HepG2 (cell line): ENCODE data around the gene NRG4. TPM values are rescaled to one million over a fixed set of nuclear protein-coding genes. Genes with fewer than 3 reads are reported as not detected.

ENCODE experiments used
- FOSL2 ChIP-seq: sonication (generic); formaldehyde crosslinking; IDR thresholded peaks from 2 replicates; pipeline ENCODE4 v1.4.0; 2020; ENCODE audit warnings: missing genetic modification reagents
- GLI4 ChIP-seq: sonication (generic); formaldehyde crosslinking; IDR thresholded peaks from 2 replicates; pipeline ENCODE4 v1.5.1; 2020; ENCODE audit warnings: missing genetic modification reagents, mild to moderate bottlenecking, moderate library complexity, borderline replicate concordance
- GLMP ChIP-seq: sonication (generic); formaldehyde crosslinking; IDR thresholded peaks from 2 replicates; pipeline ENCODE4 v1.9.0; 2021; ENCODE audit warnings: missing genetic modification reagents, mild to moderate bottlenecking, borderline replicate concordance
- HCFC1 ChIP-seq: fragments of 150-350 bp; IDR thresholded peaks from 2 replicates; pipeline ENCODE4 v1.6.1; 2014; ENCODE audit warnings: low read depth, low read length
- HDAC2 ChIP-seq: sonication (generic); formaldehyde crosslinking; IDR thresholded peaks from 2 replicates; pipeline ENCODE4 v1.4.0; 2020; ENCODE audit warnings: missing genetic modification reagents
- IRF1 ChIP-seq: sonication (generic); formaldehyde crosslinking; IDR thresholded peaks from 2 replicates; pipeline ENCODE4 v1.4.0; 2020; ENCODE audit warnings: low read depth, mild to moderate bottlenecking, missing genetic modification reagents
- MATR3 ChIP-seq: sonication (generic); formaldehyde crosslinking; IDR thresholded peaks from 2 replicates; pipeline ENCODE4 v1.4.0; 2020; ENCODE audit warnings: missing genetic modification reagents
- MNT ChIP-seq: fragments of 450-650 bp; IDR thresholded peaks from 2 replicates; pipeline ENCODE4 v1.6.1; 2016
- RAD51 ChIP-seq: fragments of 450-650 bp; IDR thresholded peaks from 2 replicates; pipeline ENCODE4 v1.6.1; 2016; ENCODE audit warnings: borderline replicate concordance
- TBP ChIP-seq: sonication (generic); formaldehyde crosslinking; IDR thresholded peaks from 2 replicates; pipeline ENCODE4 v1.5.0; 2020; ENCODE audit warnings: missing genetic modification reagents
- ZC3H13 ChIP-seq: sonication (generic); formaldehyde crosslinking; IDR thresholded peaks from 2 replicates; pipeline ENCODE4 v1.8.1; 2023; ENCODE audit warnings: mild to moderate bottlenecking, missing genetic modification reagents, moderate library complexity
- ZFAT ChIP-seq: sonication (generic); formaldehyde crosslinking; conservative IDR thresholded peaks from 2 replicates; pipeline ENCODE4 v1.8.1; 2023; ENCODE audit warnings: missing genetic modification reagents, inconsistent platforms
- ZNF317 ChIP-seq: sonication (generic); formaldehyde crosslinking; IDR thresholded peaks from 2 replicates; pipeline ENCODE4 v1.5.0; 2020; ENCODE audit warnings: mild to moderate bottlenecking, missing genetic modification reagents
- ZNF724P ChIP-seq: sonication (generic); formaldehyde crosslinking; IDR thresholded peaks from 2 replicates; pipeline ENCODE4 v1.8.0; 2022; ENCODE audit warnings: missing genetic modification reagents, borderline replicate concordance
- ZNF737 ChIP-seq: sonication (generic); formaldehyde crosslinking; IDR thresholded peaks from 2 replicates; pipeline ENCODE4 v1.5.0; 2020; ENCODE audit warnings: missing genetic modification reagents, mild to moderate bottlenecking, borderline replicate concordance
- polyA plus RNA-seq, 8 experiments: library from polyadenylated mRNA; depleted of rRNA in 3 of 8; stranded (reverse) in 7 of 8; unstranded in 1 of 8; fragments of >200 nt; fragmentation: Illumina TruSeq in 4 of 8; extraction: Trizol in 4 of 8; gene quantifications; 2 replicates each; pipeline versions ENCODE4 v1.2.1 to v1.2.3, GENCODE V29; 2011 to 2016; ENCODE audit warnings: low read depth in 4 of 8, missing spikeins in 1 of 8, mixed read lengths in 1 of 8; ENCODE audit not compliant: insufficient read depth in 1 of 8
- total RNA-seq, 5 experiments: library from RNA; depleted of rRNA; stranded (reverse); fragments of >200 nt; fragmentation: Illumina TruSeq; extraction: Trizol; gene quantifications; 2 replicates each; pipeline ENCODE4 v1.2.3, GENCODE V29; 2016; ENCODE audit warnings: low read depth in 1 of 5
- TF ChIP-seq, protein P1 (sequence below): sonication (generic); formaldehyde crosslinking; IDR thresholded peaks from 2 replicates; pipeline ENCODE4 v1.5.0; 2020; ENCODE audit warnings: missing genetic modification reagents
- TF ChIP-seq, protein P2 (sequence below): sonication (generic); formaldehyde crosslinking; IDR thresholded peaks from 2 replicates; pipeline ENCODE4 v1.8.1; 2022; ENCODE audit warnings: mild to moderate bottlenecking, missing genetic modification reagents
- TF ChIP-seq, protein P3 (sequence below): sonication (generic); formaldehyde crosslinking; IDR thresholded peaks from 2 replicates; pipeline ENCODE4 v1.8.1; 2023; ENCODE audit warnings: missing genetic modification reagents, inconsistent platforms, borderline replicate concordance

Gene NRG4
- total and polyA plus RNA-seq, 2 of the 13 experiments (the other 11 are each of a cell fraction or from before 2014, with no cell fraction given) = 0.01 TPM; not detected in 1

DNA sequence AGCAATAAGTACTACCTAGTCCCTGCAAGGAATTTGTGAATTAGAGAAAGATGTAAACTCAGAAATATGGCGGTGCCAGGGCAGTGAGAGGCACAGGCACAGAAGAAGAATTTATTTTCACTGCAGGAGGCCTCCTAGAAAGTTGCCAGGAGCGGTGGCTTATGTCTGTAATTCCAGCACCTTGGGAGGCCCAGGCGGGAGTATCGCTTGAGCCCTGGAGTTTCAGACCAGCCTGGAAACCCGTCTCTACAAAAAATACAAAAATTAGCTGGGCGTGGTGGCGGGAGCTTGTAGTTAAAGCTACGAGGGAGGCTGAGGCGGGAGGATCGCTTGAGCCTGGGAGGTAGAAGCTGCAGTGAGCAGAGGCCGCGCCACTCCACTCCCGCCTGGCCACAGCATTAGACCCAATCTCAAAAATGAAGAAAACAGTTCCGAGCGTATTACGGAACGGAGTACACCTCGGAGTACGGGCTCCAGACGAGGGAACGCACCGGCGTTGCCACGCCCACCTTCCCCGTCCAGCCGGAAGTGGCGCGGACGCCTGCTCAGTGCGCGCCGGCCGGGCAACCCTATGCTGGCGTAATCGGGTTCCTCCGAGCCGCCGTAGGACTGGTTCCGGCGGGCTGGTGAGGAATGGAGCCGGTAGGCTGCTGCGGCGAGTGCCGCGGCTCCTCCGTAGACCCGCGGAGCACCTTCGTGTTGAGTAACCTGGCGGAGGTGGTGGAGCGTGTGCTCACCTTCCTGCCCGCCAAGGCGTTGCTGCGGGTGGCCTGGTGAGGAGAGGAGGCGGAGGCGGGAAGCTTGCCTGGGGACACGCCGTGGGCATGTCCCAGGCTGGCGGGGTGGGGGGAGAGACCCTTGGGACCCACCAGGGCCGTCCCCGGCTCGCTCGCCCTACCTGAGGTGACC, 108.6 kb downstream of the NRG4 start, which contains the start of gene FBXO22 (continued):
- TF ChIP-seq, protein P1, sequence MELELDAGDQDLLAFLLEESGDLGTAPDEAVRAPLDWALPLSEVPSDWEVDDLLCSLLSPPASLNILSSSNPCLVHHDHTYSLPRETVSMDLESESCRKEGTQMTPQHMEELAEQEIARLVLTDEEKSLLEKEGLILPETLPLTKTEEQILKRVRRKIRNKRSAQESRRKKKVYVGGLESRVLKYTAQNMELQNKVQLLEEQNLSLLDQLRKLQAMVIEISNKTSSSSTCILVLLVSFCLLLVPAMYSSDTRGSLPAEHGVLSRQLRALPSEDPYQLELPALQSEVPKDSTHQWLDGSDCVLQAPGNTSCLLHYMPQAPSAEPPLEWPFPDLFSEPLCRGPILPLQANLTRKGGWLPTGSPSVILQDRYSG (CRISPR knock-in tag) = peak; percentile 85
- TF ChIP-seq ZNF317 (CRISPR knock-in tag) (peak; percentile 36; the same call in 1 of the 2 replicates), RAD51 (no peak), HCFC1 (peak; percentile 65; the same call in 1 of the 2 replicates), GLMP (CRISPR knock-in tag) (no peak), ZNF724P (CRISPR knock-in tag) (peak; percentile 76; the same call in 1 of the 2 replicates), MNT (peak; percentile 40; the same call in 1 of the 2 replicates), ZNF737 (CRISPR knock-in tag) (0 out of 2 replicates have a peak, but pooled peaks have one; percentile 26), ZC3H13 (CRISPR knock-in tag) (peak; percentile 43; the same call in 1 of the 2 replicates), GLI4 (CRISPR knock-in tag) (no peak), ZFAT (CRISPR knock-in tag) (no peak), IRF1 (CRISPR knock-in tag) (no peak), MATR3 (CRISPR knock-in tag) (no peak), TBP (no peak), HDAC2 (CRISPR knock-in tag) (peak; percentile 72; the same call in 1 of the 2 replicates), FOSL2 (CRISPR knock-in tag) (no peak; the same call in 1 of the 2 replicates)
- TF ChIP-seq, protein P2, sequence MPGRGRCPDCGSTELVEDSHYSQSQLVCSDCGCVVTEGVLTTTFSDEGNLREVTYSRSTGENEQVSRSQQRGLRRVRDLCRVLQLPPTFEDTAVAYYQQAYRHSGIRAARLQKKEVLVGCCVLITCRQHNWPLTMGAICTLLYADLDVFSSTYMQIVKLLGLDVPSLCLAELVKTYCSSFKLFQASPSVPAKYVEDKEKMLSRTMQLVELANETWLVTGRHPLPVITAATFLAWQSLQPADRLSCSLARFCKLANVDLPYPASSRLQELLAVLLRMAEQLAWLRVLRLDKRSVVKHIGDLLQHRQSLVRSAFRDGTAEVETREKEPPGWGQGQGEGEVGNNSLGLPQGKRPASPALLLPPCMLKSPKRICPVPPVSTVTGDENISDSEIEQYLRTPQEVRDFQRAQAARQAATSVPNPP (CRISPR knock-in tag) = 0 out of 2 replicates have a peak, but pooled peaks have one; percentile 74
- TF ChIP-seq, protein P3, sequence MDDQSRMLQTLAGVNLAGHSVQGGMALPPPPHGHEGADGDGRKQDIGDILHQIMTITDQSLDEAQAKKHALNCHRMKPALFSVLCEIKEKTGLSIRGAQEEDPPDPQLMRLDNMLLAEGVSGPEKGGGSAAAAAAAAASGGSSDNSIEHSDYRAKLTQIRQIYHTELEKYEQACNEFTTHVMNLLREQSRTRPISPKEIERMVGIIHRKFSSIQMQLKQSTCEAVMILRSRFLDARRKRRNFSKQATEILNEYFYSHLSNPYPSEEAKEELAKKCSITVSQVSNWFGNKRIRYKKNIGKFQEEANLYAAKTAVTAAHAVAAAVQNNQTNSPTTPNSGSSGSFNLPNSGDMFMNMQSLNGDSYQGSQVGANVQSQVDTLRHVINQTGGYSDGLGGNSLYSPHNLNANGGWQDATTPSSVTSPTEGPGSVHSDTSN (CRISPR knock-in tag) = peak; percentile 82; the same call in 1 of the 2 replicates
